Common myeloid progenitor, CD34-positive (primary cell): Measurements from ENCODE around the gene DDX39A.

Experiments used
- CTCF ChIA-PET: fragments of 350-600 bp; sonication (Branson Sonifier 250); formaldehyde crosslinking; loops from one replicate; lab custom pipeline; 2021; ENCODE audit warnings: antibody characterized with exemption; lab: Charles Lee
- POLR2A ChIA-PET: fragments of 350-600 bp; sonication (Branson Sonifier 250); formaldehyde crosslinking; loops from one replicate; lab custom pipeline; 2021; ENCODE audit warnings: antibody characterized with exemption; lab: Charles Lee
- DNase-seq, 3 donors: peaks; one replicate each; pipeline versions ENCODE4 v3.0.0 to v3.0.0-alpha.2; 2013
- H3K27ac ChIP-seq, 2 experiments: 1 replicate in 1 of 2; 2 replicates in 1 of 2; pipeline ENCODE4 v1.7.0; 2013; ENCODE audit warnings: inconsistent platforms in 2 of 2, low read length in 2 of 2, mild to moderate bottlenecking in 2 of 2, low read depth in 1 of 2, moderate library complexity in 1 of 2; ENCODE audit not compliant: severe bottlenecking in 2 of 2, insufficient read depth in 1 of 2, poor library complexity in 1 of 2
- H3K27me3 ChIP-seq, 5 experiments: replicated peaks in 2 of 5; 1 replicate in 3 of 5; 2 replicates in 2 of 5; pipeline versions ENCODE4 v1.6.1 to v1.7.0; 2013; ENCODE audit warnings: low read length in 4 of 5, mild to moderate bottlenecking in 2 of 5, moderate library complexity in 2 of 5, inconsistent platforms in 1 of 5; ENCODE audit not compliant: insufficient read depth in 5 of 5, control insufficient read depth in 4 of 5
- H3K36me3 ChIP-seq, 4 experiments: 1 replicate in 2 of 4; 2 replicates in 2 of 4; pipeline versions ENCODE4 v1.6.1 to v1.7.0; 2013; ENCODE audit warnings: low read length in 3 of 4, control low read depth in 1 of 4, mild to moderate bottlenecking in 1 of 4; ENCODE audit not compliant: control insufficient read depth in 4 of 4, insufficient read depth in 4 of 4
- H3K4me1 ChIP-seq, 4 experiments: 1 replicate in 3 of 4; 2 replicates in 1 of 4; pipeline versions ENCODE4 v1.6.1 to v1.7.1; 2013; ENCODE audit warnings: low read length in 3 of 4, mild to moderate bottlenecking in 3 of 4, control low read depth in 1 of 4, inconsistent platforms in 1 of 4, moderate library complexity in 1 of 4; ENCODE audit not compliant: control insufficient read depth in 4 of 4, insufficient read depth in 4 of 4; ENCODE audit errors: control extremely low read depth in 1 of 4
- H3K4me3 ChIP-seq, 7 experiments: 1 replicate in 4 of 7; 2 replicates in 3 of 7; pipeline versions ENCODE4 v1.5.1 to v1.7.0; 2013; ENCODE audit warnings: mild to moderate bottlenecking in 7 of 7, low read length in 6 of 7, moderate library complexity in 6 of 7, inconsistent platforms in 2 of 7, low read depth in 2 of 7, control low read depth in 1 of 7; ENCODE audit not compliant: insufficient read depth in 4 of 7, control insufficient read depth in 1 of 7; ENCODE audit errors: extremely low read depth in 1 of 7
- H3K9me3 ChIP-seq, 5 experiments: 1 replicate in 4 of 5; 2 replicates in 1 of 5; pipeline versions ENCODE4 v1.6.1 to v1.7.1; 2013; ENCODE audit warnings: low read length in 4 of 5, mild to moderate bottlenecking in 2 of 5, inconsistent platforms in 1 of 5, low read depth in 1 of 5, moderate library complexity in 1 of 5; ENCODE audit not compliant: control insufficient read depth in 4 of 5, insufficient read depth in 2 of 5; ENCODE audit errors: control extremely low read depth in 1 of 5
- whole genome bisulfite sequencing: methylation state at CpG from one replicate; pipeline ENCODE4 v1.1.5; 2013; ENCODE audit not compliant: insufficient coverage; 5-methylcytosine and 5-hydroxymethylcytosine counted together

The DDX39A gene

GRCh38 chr19:14413693-14414181 is 5.4 kb downstream of the DDX39A start:
- DNase-seq, result no peak
- Histone ChIP-seq H3K27ac (no peak overlapping the region), H3K9me3 (no peaks in the 10 kb centered on the region), H3K4me3 (no peak overlapping the region), H3K27me3 (no peaks in the 10 kb centered on the region), H3K36me3 (peaks cover 15 to 77% (median 46%) of the 10 kb centered on the region in 4 experiments), H3K4me1 (peaks cover 0 to 27% (median 24%) of the 10 kb centered on the region in 4 experiments)
- ChIA-PET CTCF (interaction anchor here (1.3 to 4.3 kb wide), 4 partner anchors 7 to 53 kb away, joined by 3 to 19 read pairs (median 18); no protein-coding TSS in a partner anchor), POLR2A (no interaction called here)
- WGBS, result no CpG with 5 or more reads among the region's 3 CpGs

- Histone ChIP-seq H3K36me3 (peaks cover 18 to 83% (median 52%) of the 10 kb centered on the region in 4 experiments), H3K4me3 (no peak overlapping the region), H3K27me3 (no peaks in the 10 kb centered on the region), H3K27ac (no peak overlapping the region), H3K4me1 (peaks cover 0 to 26% (median 20%) of the 10 kb centered on the region in 4 experiments), H3K9me3 (no peaks in the 10 kb centered on the region)
- WGBS, result 94% methylated on average over 10 of the region's 15 CpGs
- DNase-seq, result no peak
- POLR2A ChIA-PET, result interaction anchor here (1.3 kb wide), 1 partner anchor 9 kb away, joined by 3 read pairs; no protein-coding TSS in a partner anchor
- CTCF ChIA-PET, result interaction anchor here (1.3 to 4.3 kb wide), 3 partner anchors 18 to 52 kb away, joined by 3 to 19 read pairs (median 16); no protein-coding TSS in a partner anchor
These were observed 6.0 kb downstream of the DDX39A start for GRCh38 chr19:14412996-14413692.

- peaks cover 19 to 90% (median 58%) of the 10 kb centered on the region in 4 experiments for H3K36me3 ChIP-seq
- ChIA-PET POLR2A (interaction anchor here (1.3 kb wide), 1 partner anchor 8 kb away, joined by 3 read pairs; no protein-coding TSS in a partner anchor), CTCF (interaction anchor here (2.7 to 4.3 kb wide), 2 partner anchors 19 to 52 kb away, joined by 16 to 19 read pairs; no protein-coding TSS in a partner anchor)
- H3K27ac ChIP-seq, result no peak overlapping the region
- H3K4me3 ChIP-seq, result no peak overlapping the region
- H3K4me1 ChIP-seq, result peaks cover 0 to 22% (median 13%) of the 10 kb centered on the region in 4 experiments
- no peaks in the 10 kb centered on the region for H3K9me3 ChIP-seq
- no peaks in the 10 kb centered on the region for H3K27me3 ChIP-seq
- DNase-seq, result no peak
- WGBS, result 96% methylated on average over 25 of the region's 25 CpGs
These were observed 6.7 kb downstream of the DDX39A start for GRCh38 chr19:14412324-14412995.

GRCh38 chr19:14411938-14412245 is 7.2 kb downstream of the DDX39A start:
- no peak for DNase-seq
- Histone ChIP-seq H3K4me1 (peaks cover 0 to 16% (median 8%) of the 10 kb centered on the region in 4 experiments), H3K36me3 (peaks cover 19 to 89% (median 62%) of the 10 kb centered on the region in 4 experiments), H3K9me3 (no peaks in the 10 kb centered on the region), H3K27ac (no peak overlapping the region), H3K4me3 (no peak overlapping the region), H3K27me3 (no peaks in the 10 kb centered on the region)
- POLR2A ChIA-PET, result interaction anchor here (1.3 kb wide), 1 partner anchor 8 kb away, joined by 3 read pairs; no protein-coding TSS in a partner anchor
- CTCF ChIA-PET, result interaction anchor here (4.3 kb wide), 1 partner anchor 51 kb away, joined by 19 read pairs; no protein-coding TSS in a partner anchor
- 93% methylated on average over 6 of the region's 8 CpGs for WGBS

GRCh38 chr19:14411161-14411937 is 7.8 kb downstream of the DDX39A start:
- POLR2A ChIA-PET, result interaction anchor here (0.6 kb wide), 1 partner anchor 103 kb away, joined by 4 read pairs; no protein-coding TSS in a partner anchor
- H3K4me1 ChIP-seq, result peaks cover 0 to 13% (median 5%) of the 10 kb centered on the region in 4 experiments
- peaks cover 21 to 90% (median 65%) of the 10 kb centered on the region in 4 experiments for H3K36me3 ChIP-seq
- H3K27me3 ChIP-seq, result no peaks in the 10 kb centered on the region
- H3K9me3 ChIP-seq, result no peaks in the 10 kb centered on the region
- H3K27ac ChIP-seq, result no peak overlapping the region
- 96% methylated on average over 16 of the region's 19 CpGs for WGBS
- H3K4me3 ChIP-seq, result no peak overlapping the region
- CTCF ChIA-PET, result interaction anchor here (0.6 to 4.3 kb wide), 4 partner anchors 30 to 140 kb away, joined by 3 to 19 read pairs (median 4); partner anchors contain the start of gene ADGRE5
- no peak for DNase-seq
